ENCODE measurements around the gene CAPZA3.
A peak's percentile ranks its signal among the peaks of the same experiment; 100 is the strongest.
"Not testable (repeated sequence)": the region's sequence is repeated elsewhere in the genome, so short reads cannot be mapped to it uniquely, and the experiment has no call there.

CAPZA3 gene

DNA sequence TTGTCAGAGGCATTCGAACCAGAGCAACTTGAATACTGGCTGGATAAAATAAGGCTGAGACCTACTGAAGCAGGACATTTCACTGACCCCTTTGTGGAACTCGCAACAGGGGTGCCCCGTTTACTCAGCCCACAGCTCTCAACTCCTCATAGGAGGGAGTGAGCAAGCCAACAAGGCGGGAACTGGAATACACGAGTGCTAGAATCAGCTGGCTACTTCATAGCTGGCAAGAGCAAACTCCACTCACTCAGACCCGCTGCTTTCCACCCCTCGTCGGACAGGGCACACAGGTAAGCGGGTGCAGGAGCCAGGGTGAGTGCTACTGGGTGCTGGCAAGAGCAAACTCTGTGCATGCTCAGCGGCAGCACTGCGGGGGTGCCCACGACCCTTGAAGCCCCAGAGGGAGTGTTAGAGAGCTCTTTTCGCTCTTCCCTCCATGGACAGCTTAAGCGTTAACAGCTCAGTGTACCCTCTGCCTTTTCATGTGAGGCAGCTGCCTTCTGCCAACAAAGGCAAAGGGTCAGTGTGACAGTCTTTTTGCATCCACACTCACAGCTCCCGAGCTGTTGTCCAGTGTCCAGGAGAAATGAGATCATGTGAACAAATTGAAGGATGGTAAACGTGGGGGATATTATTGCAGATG, 15.7 kb downstream of the CAPZA3 start:
- peak; percentile 6 for DNase-seq (ENCODE audit: low read depth, low spot score)

- no peak for DNase-seq (ENCODE audit: low read depth, low spot score)
Measured at GRCh38 chr12:18754124-18754707, 16.3 kb downstream of the CAPZA3 start.

GRCh38 chr12:18755341-18755740, 17.4 kb downstream of the CAPZA3 start:
- no peak for DNase-seq (ENCODE audit: low read depth, low spot score)

DNA sequence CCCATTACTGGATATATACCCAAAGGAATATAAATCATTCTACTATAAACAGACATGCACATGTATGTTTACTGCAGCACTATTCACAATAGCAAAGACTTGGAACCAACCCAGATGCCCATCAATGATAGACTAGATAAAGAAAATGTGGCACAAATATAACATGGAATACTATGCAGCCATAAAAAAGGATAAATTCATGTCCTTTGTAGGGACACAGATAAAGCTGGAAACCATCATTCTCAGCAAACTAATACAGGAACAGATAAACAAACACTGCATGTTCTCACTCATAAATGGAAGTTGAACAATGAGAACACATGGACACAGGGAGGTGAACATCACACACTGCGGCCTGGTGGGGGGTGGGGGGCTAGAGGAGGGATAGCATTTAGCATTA, 28.6 kb downstream of the CAPZA3 start:
- DNase-seq (ENCODE audit: low read depth, low spot score), result not testable (repeated sequence)

DNA sequence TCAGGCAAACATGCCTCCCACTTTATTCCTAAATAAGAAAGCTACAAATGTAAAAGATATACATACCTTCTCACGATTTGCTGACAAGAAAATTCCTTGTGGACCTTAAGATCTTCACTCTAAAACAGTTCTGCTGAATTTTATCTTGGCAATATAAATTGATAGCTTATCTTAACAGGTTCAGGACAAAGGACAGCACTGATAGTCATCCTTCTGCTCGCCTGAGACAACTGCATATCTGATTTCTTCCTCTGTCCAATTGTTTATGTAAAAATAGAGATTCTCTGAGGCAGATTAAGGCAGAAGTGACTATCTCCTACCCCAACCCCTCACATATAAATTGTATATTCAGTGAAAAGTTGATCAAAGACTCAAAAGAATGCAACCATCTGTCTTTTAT, 44.9 kb downstream of the CAPZA3 start:
- no peak for DNase-seq (ENCODE audit: low read depth, low spot score)

DNA sequence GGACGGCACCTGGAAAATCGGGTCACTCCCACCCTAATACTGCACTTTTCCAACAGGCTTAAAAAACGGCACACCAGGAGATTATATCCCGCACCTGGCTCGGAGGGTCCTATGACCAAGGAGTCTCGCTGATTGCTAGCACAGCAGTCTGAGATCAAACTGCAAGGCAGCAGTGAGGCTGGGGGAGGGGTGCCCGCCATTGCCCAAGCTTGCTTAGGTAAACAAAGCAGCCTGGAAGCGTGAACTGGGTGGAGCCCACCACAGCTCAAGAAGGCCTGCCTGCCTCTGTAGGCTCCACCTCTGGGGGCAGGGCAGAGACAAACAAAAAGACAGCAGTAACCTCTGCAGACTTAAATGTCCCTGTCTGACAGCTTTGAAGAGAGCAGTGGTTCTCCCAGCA, 47.5 kb downstream of the CAPZA3 start:
- DNase-seq (ENCODE audit: low read depth, low spot score), result not testable (repeated sequence)

All from astrocyte of the hippocampus (primary cell).